Measurements from ENCODE around the gene MRPL2. TPM values are rescaled to one million over a fixed set of nuclear protein-coding genes. Genes with fewer than 3 reads are reported as not detected.

The MRPL2 gene
- total RNA-seq (2014; rRNA removed; shearing (Covaris generic)) = 24.6 and 38.1 TPM in 2 replicates
- polyA plus RNA-seq (2014; cell fraction: nucleus; rRNA removed) = 46.0 and 48.4 TPM in 2 replicates

DNA sequence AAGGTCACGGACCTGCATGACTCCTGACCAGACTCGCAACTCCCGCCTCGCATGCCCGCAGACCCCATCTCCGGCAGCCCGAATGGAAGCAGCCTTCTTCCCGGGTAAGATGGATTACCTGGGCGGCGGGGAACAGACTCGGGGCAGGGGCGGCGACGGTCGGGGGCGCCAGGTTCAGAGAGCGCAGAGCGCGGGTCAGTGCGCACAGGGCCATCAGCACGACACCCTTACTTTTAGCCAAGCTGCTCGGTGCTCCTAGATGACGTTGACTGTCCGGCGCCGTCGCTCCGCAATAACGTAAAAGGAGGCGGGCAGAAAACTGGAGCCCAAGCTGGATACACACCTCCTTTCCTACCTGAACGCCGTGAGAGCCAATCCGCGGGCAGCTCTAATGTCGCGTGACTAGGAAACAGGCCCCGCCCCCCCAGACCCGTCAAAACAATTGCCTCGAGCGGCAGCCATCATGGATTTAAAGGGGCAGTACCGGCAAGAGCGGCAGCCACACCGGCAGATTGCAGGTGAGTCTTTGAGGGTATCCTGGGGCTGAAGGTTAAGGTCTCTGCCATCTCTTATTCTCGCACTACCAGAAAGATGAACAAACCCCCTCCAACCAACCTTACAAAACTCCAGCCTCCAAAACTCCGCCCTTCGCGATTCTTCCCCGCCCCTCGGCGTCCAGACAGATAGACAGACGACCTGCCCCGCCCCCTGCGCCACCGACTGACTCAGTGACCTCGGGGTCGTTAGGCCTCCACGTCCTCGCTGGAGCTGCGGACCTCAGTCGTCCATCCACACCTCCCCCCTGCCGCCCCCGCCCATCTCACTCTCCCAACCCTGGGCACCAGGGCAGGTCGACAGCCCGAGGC lies at the start of gene MRPL2, which contains the start of gene KLC4:
Gene MRPL2, minus strand, starts transcription at position 267 of the 866 bp plus-strand sequence. Its CDS starts 53 bp downstream, at position 214.
Gene KLC4, plus strand, starts transcription at position 464 of the 866 bp plus-strand sequence. CDS start 1,705 bp downstream, outside the sequence.
- DNase-seq (ENCODE audit: extremely low read depth, low read depth) = peak; percentile 97

DNA sequence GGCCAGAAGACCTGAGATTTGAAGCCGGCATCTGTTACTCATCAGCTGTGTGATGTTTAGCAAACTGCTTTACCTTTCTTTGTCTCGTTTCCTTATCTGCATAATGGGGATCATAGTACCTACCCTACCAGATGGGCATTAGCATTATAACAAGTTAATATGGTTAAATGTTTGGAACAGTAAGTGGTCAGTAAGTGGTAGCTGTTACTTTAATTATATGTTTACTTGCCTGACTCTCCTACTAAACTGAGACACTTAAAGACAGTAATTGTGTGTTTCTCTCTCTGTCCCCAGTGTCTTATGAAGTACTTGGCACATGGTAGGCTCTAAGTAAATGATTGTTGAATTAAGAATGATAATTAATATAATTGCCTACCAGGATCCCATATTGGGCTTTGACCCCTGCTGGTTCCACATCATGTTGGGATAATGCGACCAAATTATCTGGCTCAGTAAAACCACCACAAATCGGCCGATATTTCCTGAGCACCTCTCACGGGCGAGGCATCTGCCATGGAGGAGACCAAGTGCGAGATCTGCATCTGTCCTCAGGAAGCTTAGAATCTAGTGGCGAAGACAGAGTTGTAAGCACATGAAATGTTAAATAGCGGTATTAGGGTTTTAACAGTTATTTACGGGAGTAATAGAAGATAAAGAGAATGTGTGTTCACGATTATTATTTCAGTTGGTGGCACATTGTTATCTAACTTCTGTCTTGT lies 48.3 kb upstream of the MRPL2 start:
- no peak for DNase-seq (ENCODE audit: extremely low read depth, low read depth)

DNA sequence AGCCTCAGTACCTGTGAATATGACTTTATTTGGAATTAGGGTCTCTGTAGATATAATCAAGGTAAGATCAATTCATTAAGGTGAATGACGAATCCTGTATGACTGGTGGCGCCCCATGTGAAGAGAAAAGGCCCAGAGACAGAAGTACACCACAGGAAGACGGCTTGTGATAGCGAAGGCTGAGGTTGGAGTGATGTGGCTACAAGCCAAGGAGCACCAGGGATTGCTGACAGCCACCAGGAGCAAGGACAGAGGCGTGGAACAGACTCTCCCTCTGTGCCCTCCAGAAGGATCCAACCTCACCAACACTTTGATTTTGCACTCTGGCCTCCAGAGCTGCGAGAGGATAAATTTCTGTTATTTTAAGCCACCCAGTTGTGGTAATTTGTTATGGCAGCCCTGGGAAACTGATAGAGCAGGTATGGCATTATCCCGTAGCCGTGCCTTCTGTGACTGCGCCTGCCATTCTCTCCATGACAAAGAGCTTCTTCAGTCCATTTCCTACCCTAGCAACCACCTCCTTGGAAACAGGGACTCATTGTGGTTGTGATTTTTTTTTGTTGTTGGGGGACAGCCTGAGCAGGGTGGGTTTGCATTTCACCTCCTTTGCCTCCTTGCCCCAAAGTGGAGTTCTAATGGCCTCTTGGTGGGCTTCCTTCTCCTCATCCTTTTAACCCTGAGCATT lies 46.4 kb upstream of the MRPL2 start:
- DNase-seq (ENCODE audit: extremely low read depth, low read depth) = no peak

DNA sequence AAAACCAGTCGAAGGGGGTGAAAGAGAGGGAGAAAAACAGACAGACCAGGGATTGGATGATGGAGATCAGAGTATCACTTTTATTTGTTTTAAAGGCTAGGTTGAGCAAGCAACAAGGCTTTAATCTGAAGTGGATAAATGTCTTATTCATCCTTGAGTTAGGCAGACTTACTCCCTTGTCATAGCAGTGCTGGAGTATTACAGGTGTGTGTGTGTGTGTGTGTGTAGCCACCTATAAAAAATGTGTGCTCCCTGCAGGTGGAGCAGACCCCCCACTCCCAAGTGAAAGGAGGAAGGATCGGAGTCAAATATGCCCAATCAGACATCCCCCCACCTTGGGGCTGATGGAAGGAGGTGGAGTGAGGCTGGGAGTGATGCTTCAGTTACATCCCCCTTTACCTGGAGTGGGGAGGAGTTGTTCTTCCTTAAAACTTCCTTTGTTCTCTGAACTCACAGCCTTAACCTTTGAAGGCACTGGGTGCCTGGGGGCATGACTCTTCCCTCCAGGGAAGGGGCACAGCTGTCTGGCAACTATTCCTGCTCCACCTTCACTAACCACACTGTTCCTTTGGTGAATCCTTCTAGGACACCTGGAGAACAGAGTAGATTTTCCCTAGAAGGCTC lies 44.1 kb upstream of the MRPL2 start:
- DNase-seq (ENCODE audit: extremely low read depth, low read depth) = no peak

DNA sequence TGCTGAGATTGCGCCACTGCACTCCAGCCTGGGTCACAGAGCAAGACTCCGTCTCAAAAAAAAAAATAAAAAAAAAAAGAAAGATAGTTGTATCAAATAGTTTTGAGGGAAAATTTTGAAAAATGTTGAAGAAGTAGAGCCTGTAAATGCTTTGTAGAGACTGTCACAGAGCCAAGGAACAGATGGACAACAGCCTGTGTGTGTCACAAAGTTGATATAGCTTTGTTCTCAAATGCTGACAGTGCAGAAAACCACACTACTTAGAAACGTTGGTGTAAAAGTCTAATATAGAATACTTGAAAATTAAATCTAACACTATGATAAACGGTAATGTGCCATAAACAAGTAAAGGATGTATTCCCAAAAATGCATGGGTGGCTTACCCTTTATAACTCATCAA lies 42.3 kb upstream of the MRPL2 start:
- no peak for DNase-seq (ENCODE audit: extremely low read depth, low read depth)

DNA sequence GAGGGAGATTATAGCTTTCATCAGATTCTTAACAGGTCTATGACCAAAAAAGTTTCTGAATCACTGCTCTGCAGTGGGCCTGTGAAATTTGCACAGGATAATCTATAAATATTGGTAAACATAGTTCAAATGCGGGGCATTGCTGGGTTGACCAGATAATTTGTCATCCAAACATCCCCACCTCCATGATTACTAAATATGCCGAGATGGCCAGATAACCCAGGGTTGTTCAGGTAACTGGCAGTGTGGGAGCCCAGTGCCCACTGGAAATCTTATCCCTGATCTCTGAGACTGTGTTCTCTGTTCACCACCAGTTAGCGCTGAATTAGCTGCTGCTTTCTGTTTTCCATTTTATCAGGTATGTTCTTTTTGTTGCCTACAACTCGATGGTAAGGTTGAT lies 38.3 kb upstream of the MRPL2 start:
- DNase-seq (ENCODE audit: extremely low read depth, low read depth) = no peak

DNA sequence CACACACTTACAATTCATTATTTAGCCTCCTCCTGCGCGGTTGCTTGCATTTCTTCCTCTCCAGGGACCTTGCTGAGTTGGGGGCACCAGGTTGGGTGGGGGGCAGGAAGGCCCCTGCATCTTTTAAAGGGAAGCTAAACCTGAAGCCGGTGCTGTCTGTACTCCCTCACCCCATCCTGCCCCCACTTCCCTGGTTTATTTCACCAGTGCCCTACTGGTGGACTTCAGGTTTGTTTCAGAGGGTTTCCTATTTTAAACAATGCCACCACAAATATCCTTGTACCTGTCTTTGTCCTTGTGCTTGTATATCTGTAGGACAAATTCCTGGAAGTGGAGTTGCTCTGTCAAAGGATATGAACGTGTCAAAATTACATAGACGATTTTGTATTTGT lies 37.9 kb upstream of the MRPL2 start:
- DNase-seq (ENCODE audit: extremely low read depth, low read depth) = no peak

DNA sequence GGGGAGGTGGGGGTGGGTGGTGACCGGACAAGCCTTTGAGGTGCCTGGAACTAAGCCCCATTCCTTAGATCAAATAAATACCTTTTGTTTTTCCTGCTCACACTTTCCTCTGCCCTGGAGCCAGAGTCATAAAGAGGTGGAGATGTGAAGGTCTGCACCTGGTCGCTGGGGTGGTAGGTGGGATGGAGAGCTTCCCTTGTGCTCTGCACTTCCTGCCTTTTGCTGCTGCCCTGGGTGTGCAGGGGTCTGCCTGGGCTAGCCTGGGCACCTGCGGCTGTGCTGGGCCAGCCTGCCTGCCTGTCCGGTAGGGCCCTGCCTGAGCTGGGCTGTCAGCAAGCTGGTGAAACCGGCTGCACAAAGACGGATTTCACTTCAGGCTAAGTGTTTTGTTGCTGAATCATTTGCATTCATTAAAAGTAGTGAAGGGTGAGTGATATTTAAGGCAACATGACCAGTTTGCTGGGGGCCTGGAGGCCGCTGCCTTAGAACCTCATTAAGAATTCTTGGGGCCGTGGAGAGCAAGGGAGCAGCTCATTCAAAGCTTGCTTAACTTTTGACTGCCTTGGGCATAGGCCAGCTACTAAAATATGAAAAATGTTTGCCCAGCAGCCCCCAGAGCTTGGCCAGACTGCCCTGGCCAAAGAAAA lies 37.3 kb upstream of the MRPL2 start:
- no peak for DNase-seq (ENCODE audit: extremely low read depth, low read depth)

DNA sequence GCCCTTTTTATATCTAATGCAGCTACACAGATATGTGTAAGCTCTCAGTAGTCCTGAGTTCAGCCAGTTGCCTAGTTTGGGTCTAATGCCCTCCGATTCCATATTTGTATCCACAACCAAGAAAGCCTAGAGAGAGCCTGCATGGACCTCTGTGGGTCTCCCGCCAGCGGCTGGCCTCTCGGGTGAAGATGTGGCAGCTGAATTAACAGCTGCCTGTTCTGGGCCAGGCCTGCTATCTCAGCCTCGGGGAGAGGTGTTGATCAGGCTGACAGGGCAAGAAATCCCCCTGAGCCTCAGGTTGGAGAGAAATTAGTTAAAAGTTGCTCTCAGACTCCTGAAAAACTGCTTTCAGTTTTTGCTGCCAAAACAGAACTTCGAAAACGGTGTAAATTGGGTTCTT lies 36.7 kb upstream of the MRPL2 start:
- no peak for DNase-seq (ENCODE audit: extremely low read depth, low read depth)

DNA sequence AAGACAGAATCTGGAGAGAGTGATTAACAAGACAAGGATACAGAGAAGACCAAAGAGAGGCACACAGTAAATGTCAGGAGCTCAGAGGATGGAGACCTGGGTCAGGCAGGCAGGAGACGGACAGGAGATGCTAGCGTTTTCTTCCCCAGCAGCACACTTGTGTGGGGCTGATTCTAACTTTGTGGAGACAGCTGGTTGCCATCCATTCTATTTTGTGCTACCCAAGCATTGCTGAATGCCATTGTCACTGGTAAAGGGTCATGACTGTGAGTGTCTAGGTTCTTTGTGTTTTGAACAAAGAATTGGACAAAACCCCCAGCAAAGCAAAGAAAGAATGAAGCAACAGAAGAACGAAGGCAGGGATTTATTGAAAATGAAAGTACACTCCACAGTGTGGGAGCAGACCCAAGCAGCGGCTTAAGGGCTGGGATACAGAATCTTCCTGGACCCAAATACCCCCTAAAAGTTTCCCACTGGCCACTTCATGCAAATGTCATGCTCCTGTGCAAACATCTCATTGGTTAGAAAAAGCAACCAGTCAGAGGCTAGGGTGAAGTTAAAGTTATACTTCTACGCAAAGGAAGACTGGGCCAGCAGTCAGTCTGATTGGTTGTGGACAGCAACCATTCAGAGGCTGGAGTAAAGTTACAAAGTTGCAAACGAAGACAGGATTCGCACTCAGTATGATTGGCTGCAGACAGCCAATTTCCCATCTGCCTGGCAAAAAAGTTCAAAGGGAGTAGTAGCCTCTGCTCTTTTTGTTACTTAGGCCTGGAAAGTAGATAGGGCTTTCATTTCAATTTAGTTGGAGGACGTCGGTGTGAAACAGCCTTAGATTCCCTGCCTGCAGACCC lies 34.4 kb upstream of the MRPL2 start:
- no peak for DNase-seq (ENCODE audit: extremely low read depth, low read depth)

DNA sequence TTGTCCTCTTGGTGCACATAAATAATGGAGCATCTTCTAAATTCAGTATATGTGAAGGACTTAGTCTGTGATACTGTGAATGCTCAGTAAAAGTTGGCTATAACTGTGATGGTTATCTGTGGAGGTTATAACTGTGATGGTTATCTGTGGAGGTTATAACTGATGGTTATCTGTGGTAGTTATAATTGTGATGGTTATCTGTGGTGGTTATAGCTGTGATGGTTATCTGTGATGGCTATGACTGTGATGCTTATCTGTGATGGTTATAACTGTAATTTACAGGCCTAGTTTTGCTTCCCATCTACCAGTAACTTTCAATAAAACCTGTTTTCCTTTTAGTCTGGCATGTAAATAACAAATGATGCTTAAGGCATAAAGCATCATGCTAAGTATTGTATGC lies 33.4 kb upstream of the MRPL2 start:
- no peak for DNase-seq (ENCODE audit: extremely low read depth, low read depth)

DNA sequence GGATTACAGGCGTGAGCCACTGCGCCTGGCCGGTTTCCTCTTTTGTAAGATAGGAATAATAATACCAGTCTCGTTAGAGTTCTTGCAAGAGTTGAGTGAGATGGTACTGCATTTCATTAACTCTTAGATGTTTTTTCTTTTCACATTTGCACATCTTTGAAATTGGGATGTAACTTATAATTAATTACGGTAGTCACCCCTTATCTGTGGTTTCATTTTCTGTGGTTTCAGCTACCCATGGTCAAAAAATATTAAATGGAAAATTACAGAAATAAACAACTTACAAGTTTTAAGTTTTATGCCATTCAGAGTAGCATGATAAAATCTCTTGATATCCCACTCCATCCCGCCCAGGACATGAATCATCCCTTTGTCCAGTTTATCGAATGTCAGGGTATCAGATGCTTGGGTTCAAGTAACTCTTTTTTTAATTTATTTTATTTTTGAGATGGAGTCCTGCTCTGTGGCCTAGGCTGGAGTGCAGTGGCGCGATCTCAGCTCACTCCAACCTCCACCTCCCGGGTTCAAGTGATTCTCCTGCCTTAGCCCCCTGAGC lies 32.3 kb upstream of the MRPL2 start:
- no peak for DNase-seq (ENCODE audit: extremely low read depth, low read depth)

DNA sequence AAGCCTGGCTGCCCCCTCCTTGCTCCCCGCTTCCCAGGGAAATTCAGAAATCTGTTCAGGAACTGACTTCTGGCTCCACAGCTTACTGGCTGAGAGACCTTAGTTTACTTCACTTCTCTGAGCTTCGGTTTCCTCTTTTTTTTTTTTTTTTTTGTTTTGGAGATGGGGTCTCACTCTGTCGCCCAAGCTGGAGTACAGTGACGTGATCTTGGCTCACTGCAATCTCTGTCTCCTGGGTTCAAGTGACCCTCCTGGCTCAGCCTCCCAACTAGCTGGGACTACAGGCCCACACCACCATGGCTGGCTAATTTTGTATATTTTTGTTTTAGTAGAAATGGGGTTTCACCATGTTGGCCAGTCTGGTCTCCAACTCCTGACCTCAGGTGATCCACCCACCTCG lies 31.8 kb upstream of the MRPL2 start:
- DNase-seq (ENCODE audit: extremely low read depth, low read depth) = no peak

DNA sequence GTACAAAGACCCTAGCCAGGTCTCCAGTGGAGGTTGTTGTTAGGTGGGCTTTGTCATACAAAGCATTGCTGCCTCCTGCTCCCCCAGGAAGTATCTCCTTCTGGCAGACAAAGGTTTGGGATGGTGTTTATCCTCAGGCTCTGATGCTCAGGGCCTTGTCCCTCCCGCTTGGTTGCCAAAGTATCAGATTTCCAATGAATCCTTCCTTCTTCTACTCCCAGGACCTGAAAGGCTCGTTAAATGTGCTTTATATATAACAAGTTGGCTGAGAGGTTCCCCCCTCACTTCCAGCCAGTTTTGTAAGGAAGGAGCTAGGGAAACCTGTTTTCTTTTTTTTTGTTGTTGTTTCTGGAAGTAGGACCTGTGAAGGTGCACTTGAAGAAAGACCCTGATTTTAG lies 31.3 kb upstream of the MRPL2 start:
- DNase-seq (ENCODE audit: extremely low read depth, low read depth) = no peak

DNA sequence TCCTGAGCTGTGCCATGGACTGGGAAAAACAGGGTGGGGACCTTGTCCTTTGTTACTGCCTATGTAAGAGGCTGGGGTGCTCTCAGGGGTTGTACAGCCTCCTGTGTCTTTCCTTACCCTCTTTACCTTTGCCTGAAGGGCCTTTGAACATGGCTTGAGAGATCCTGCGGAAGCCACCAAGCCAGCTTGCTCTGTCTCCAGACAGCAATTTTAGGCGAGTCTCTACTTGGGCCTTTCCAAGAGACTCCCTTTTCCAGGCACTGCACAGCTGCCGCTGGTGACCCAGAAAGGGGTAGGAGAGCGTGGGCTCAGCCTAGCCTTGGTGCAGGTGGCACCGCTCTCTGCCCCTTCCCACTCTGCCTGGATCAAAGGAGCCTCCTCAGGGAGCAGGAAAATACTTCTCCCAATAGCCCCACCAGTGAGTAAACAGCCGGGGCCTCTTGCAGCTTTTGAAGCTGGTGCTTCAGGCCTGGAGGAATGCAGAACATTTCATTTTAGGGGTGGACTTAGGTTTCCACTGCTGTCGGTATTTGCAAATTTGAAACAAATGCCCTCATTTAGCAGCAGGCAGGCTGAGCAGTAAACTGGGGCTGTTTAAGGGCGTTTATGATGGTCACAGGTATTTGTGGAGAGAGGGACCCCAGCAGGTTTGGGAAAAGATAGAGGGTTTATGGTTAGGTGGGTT lies 30.8 kb upstream of the MRPL2 start:
- DNase-seq (ENCODE audit: extremely low read depth, low read depth) = no peak

DNA sequence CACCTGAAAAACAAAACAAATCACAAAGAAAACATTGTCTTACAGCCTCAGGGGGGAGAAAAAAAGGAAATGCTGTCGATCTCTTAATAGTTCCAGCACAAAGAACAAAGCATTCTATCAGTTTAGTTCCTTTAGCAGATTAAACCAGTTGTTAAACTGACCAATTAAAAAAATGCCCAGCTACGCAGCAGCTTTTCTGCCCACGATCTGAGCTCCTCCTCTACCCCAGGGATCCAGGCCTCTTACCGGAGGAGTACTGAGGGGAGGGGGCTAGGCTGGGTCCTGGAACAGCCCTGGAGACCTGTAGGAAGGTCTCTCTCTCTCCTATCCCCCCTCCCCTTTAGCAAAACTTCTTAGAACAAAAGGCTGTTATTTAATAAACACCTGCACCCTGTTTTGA lies 30.2 kb upstream of the MRPL2 start:
- DNase-seq (ENCODE audit: extremely low read depth, low read depth) = no peak

DNA sequence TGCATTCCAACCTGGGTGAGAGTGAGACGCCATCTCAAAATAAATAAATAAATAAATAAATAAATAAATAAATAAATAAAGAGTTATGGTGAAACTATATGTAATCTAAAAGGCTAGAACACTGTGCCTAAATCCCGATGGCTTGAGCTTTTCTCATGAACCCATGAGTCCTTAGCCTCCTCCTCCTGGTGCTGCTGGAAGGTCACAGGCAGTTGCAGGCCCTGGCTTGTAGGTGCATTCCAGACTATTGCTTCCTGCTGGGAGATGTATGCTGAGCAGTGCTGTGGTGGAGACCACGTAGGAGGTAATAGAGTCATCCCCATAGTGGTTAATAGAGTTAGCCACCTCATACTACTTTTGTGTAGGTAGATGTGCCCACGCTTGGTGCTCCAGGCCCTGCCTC lies 29.4 kb upstream of the MRPL2 start:
- DNase-seq (ENCODE audit: extremely low read depth, low read depth) = no peak

DNA sequence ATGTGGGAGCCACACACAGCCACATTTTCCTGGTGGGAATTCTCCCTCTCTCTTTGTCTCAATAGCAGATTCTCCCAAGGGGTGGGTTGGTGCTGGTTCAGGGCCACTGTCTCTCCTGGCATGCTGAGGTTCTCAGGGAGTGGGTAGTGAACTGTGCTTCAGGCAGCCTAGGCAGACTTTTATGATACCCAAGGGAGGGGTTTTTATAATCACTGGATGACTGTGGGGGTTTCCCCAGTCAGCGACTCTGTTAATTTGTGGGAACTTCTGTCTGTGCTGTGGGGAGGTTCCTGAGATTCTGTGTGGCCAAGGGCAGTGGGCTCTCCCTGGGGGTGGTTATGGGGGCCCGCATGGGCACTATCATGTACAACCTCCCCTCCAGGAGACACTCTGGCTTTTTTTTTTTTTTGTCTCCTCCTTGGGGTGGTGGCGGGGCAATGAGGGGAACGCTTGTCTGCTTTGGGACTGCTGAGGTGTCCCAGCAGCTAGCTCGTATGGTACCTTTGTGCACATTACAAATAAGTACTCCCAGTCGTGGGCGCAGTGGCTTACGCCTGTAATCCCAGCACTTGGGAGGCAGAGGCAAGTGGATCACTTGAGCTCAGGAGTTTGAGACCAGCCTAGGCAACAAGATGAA lies 26.9 kb upstream of the MRPL2 start:
- no peak for DNase-seq (ENCODE audit: extremely low read depth, low read depth)
